Keratinocyte (primary cell): ENCODE data around the gene MAPT. TPM values are rescaled to one million over a fixed set of nuclear protein-coding genes. Genes with fewer than 3 reads are reported as not detected.

Source experiments
- DNase-seq: peaks from one replicate; pipeline ENCODE4 v3.0.0-alpha.2; 2011; ENCODE audit warnings: low read depth, missing footprints, low spot score
- FAIRE-seq: peaks from 2 replicates; lab custom pipeline; 2011; peaks lifted over from hg19 to GRCh38; lab: Jason Lieb, UNC
- H2AFZ ChIP-seq: 2 replicates; pipeline ENCODE4 v1.6.0; 2012; ENCODE audit warnings: low read length, control low read depth, inconsistent platforms; ENCODE audit not compliant: control insufficient read depth
- H3K27ac ChIP-seq: 2 replicates; pipeline ENCODE4 v1.5.1; 2011; ENCODE audit warnings: low read length; ENCODE audit not compliant: control insufficient read depth, insufficient read depth
- H3K27me3 ChIP-seq: 3 replicates; pipeline ENCODE4 v1.6.0; 2011; ENCODE audit warnings: low read length; ENCODE audit not compliant: control insufficient read depth, insufficient read depth; ENCODE audit errors: extremely low read depth
- H3K36me3 ChIP-seq, 2 experiments: 2 replicates in 1 of 2; 3 replicates in 1 of 2; pipeline ENCODE4 v1.5.1; 2011; ENCODE audit warnings: low read length in 2 of 2, mild to moderate bottlenecking in 1 of 2; ENCODE audit not compliant: control insufficient read depth in 2 of 2, insufficient read depth in 2 of 2; ENCODE audit errors: extremely low read depth in 1 of 2
- H3K4me1 ChIP-seq: 3 replicates; pipeline ENCODE4 v1.5.1; 2011; ENCODE audit warnings: low read length; ENCODE audit not compliant: control insufficient read depth, insufficient read depth; ENCODE audit errors: extremely low read depth
- H3K4me2 ChIP-seq: 3 replicates; pipeline ENCODE4 v1.6.0; 2011; ENCODE audit warnings: low read depth, low read length; ENCODE audit not compliant: control insufficient read depth, insufficient read depth; ENCODE audit errors: extremely low read depth
- H3K4me3 ChIP-seq, 3 experiments: fragments of 200-600 bp in 1 of 3; sonication (generic) in 1 of 3; 2 replicates in 2 of 3; 3 replicates in 1 of 3; pipeline ENCODE4 v1.5.1; 2011 to 2016; ENCODE audit warnings: low read length in 3 of 3, mild to moderate bottlenecking in 3 of 3, control low read depth in 2 of 3, inconsistent platforms in 1 of 3, low read depth in 1 of 3, mixed read lengths in 1 of 3, mixed run types in 1 of 3, moderate library complexity in 1 of 3; ENCODE audit not compliant: control insufficient read depth in 2 of 3, insufficient read depth in 2 of 3; ENCODE audit errors: extremely low read depth in 1 of 3
- H3K79me2 ChIP-seq: 2 replicates; pipeline ENCODE4 v1.6.0; 2012; ENCODE audit warnings: low read length; ENCODE audit not compliant: control insufficient read depth, insufficient read depth
- H3K9ac ChIP-seq: 3 replicates; pipeline ENCODE4 v1.6.0; 2011; ENCODE audit warnings: low read length; ENCODE audit not compliant: control insufficient read depth, insufficient read depth; ENCODE audit errors: extremely low read depth
- H3K9me1 ChIP-seq: 3 replicates; pipeline ENCODE4 v1.6.0; 2011; ENCODE audit warnings: low read length; ENCODE audit not compliant: control insufficient read depth, insufficient read depth; ENCODE audit errors: extremely low read depth
- H3K9me3 ChIP-seq: 2 replicates; pipeline ENCODE4 v1.5.1; 2012; ENCODE audit warnings: low read depth, low read length; ENCODE audit not compliant: control insufficient read depth
- H4K20me1 ChIP-seq: 3 replicates; pipeline ENCODE4 v1.6.0; 2011; ENCODE audit warnings: low read length; ENCODE audit not compliant: control insufficient read depth, insufficient read depth; ENCODE audit errors: extremely low read depth
- EZH2 ChIP-seq: IDR thresholded peaks from one replicate; pipeline ENCODE4 v1.6.1; 2012; ENCODE audit warnings: inconsistent platforms, mild to moderate bottlenecking, low read length, moderate library complexity
- dilution Hi-C: fragments of 300-500 bp; cut with MboI; formaldehyde crosslinking; loops from one replicate; pipeline ENCODE4 v1.7.0; 2020; ENCODE audit warnings: low sequenced_read_pairs; ENCODE audit not compliant: extremely low pct_ligation_motif_present
- polyA plus RNA-seq, 5 experiments: library from polyadenylated mRNA; depleted of rRNA in 3 of 5; stranded (reverse) in 3 of 5; stranded (forward) in 1 of 5; unstranded in 1 of 5; fragments of >200 nt; gene quantifications; 1 replicate in 1 of 5; 2 replicates in 3 of 5; 3 replicates in 1 of 5; pipeline versions ENCODE4 v1.2.1 to v1.2.3, GENCODE V29; 2011 to 2012; ENCODE audit warnings: missing spikeins in 2 of 5, low read depth in 1 of 5, low replicate concordance in 1 of 5
- TF ChIP-seq, protein P1 (sequence below), 3 experiments: IDR thresholded peaks in 1 of 3; conservative IDR thresholded peaks in 1 of 3; optimal IDR thresholded peaks in 1 of 3; 2 replicates in 2 of 3; 3 replicates in 1 of 3; pipeline versions ENCODE3 to v1.5.1; 2011; ENCODE audit warnings: low read length in 3 of 3, mild to moderate bottlenecking in 3 of 3, moderate library complexity in 2 of 3, control low read depth in 1 of 3, inconsistent platforms in 1 of 3; ENCODE audit not compliant: insufficient read depth in 2 of 3; ENCODE audit errors: extremely low read depth in 1 of 3

The MAPT gene
- polyA plus RNA-seq, 1 donor (not counting 4 experiments of a cell fraction or from before 2014, with no cell fraction given): 0.08 TPM

- Histone ChIP-seq H3K4me3 (no peak overlapping the region), H3K36me3 (peaks cover 41 to 44% of the 10 kb centered on the region in 2 experiments), H2AFZ (no peak overlapping the region), H3K27me3 (no peaks in the 10 kb centered on the region), H4K20me1 (no peaks in the 10 kb centered on the region), H3K4me1 (no peaks in the 10 kb centered on the region), H3K9ac (no peak overlapping the region), H3K9me1 (no peaks in the 10 kb centered on the region), H3K79me2 (no peaks in the 10 kb centered on the region), H3K27ac (no peak overlapping the region), H3K4me2 (no peak overlapping the region), H3K9me3 (no peaks in the 10 kb centered on the region)
- FAIRE-seq (no peak), DNase-seq (no peak)
- no peak for TF ChIP-seq EZH2
- TF ChIP-seq, protein P1, sequence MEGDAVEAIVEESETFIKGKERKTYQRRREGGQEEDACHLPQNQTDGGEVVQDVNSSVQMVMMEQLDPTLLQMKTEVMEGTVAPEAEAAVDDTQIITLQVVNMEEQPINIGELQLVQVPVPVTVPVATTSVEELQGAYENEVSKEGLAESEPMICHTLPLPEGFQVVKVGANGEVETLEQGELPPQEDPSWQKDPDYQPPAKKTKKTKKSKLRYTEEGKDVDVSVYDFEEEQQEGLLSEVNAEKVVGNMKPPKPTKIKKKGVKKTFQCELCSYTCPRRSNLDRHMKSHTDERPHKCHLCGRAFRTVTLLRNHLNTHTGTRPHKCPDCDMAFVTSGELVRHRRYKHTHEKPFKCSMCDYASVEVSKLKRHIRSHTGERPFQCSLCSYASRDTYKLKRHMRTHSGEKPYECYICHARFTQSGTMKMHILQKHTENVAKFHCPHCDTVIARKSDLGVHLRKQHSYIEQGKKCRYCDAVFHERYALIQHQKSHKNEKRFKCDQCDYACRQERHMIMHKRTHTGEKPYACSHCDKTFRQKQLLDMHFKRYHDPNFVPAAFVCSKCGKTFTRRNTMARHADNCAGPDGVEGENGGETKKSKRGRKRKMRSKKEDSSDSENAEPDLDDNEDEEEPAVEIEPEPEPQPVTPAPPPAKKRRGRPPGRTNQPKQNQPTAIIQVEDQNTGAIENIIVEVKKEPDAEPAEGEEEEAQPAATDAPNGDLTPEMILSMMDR (optimal IDR thresholded peaks at IDR 0.05 in 1 of 3, IDR thresholded peaks at IDR 0.05 in 1 of 3, conservative IDR thresholded peaks at IDR 0.05 in 1 of 3; ENCODE audit: extremely low read depth in 1 of 3, insufficient read depth in 2 of 3, low read length in 3 of 3): no peak
- dilution Hi-C loops: no loop called here
Observed at GRCh38 chr17:46032909-46033308, 138.6 kb downstream of the MAPT start.

- Histone ChIP-seq H3K9me3 (no peaks in the 10 kb centered on the region), H3K27me3 (no peaks in the 10 kb centered on the region), H3K27ac (no peak overlapping the region), H3K4me3 (no peak overlapping the region), H2AFZ (no peak overlapping the region), H3K4me1 (no peaks in the 10 kb centered on the region), H3K9me1 (no peaks in the 10 kb centered on the region), H3K79me2 (no peaks in the 10 kb centered on the region), H4K20me1 (no peaks in the 10 kb centered on the region), H3K4me2 (no peak overlapping the region), H3K9ac (no peak overlapping the region), H3K36me3 (peaks cover 42 to 44% of the 10 kb centered on the region in 2 experiments)
- dilution Hi-C loops: no loop called here
- TF ChIP-seq EZH2: no peak
- TF ChIP-seq, protein P1 (optimal IDR thresholded peaks at IDR 0.05 in 1 of 3, IDR thresholded peaks at IDR 0.05 in 1 of 3, conservative IDR thresholded peaks at IDR 0.05 in 1 of 3; ENCODE audit: extremely low read depth in 1 of 3, insufficient read depth in 2 of 3, low read length in 3 of 3): no peak
- FAIRE-seq (no peak), DNase-seq (no peak)
Observed at GRCh38 chr17:46033392-46033791, 139.0 kb downstream of the MAPT start.
